Stimulated activated CD8-positive, alpha-beta memory T cell treated with anti-CD3 and anti-CD28 coated beads, Interleukin-7, amount 100 ng/mL, for 24 hours (primary cell): ENCODE data around the gene ARHGEF7.

Source experiments
- DNase-seq: peaks from one replicate; pipeline ENCODE4 v3.0.0-alpha.2; 2020; ENCODE audit warnings: low read depth

The ARHGEF7 gene

GRCh38 chr13:111304603-111305289, 189.6 kb downstream of the ARHGEF7 start:
- DNase-seq = no peak

- DNase-seq = no peak
Observed at GRCh38 chr13:111312944-111313590, 198.0 kb downstream of the ARHGEF7 start.

- DNase-seq = no peak
Observed at GRCh38 chr13:111313911-111314425, 198.9 kb downstream of the ARHGEF7 start.

- no peak for DNase-seq
Observed at GRCh38 chr13:111314852-111315251, 199.7 kb downstream of the ARHGEF7 start.

GRCh38 chr13:111315347-111315995, 200.4 kb downstream of the ARHGEF7 start:
- DNase-seq = no peak

- no peak for DNase-seq
Observed at GRCh38 chr13:111316161-111316730, 201.1 kb downstream of the ARHGEF7 start.

GRCh38 chr13:111317042-111317550, 202.0 kb downstream of the ARHGEF7 start:
- no peak for DNase-seq

- DNase-seq = no peak
Observed at GRCh38 chr13:111317571-111318345, 202.6 kb downstream of the ARHGEF7 start.

GRCh38 chr13:111318386-111318785, 203.3 kb downstream of the ARHGEF7 start:
- DNase-seq = no peak

- DNase-seq = no peak
Observed at GRCh38 chr13:111319521-111319920, 204.4 kb downstream of the ARHGEF7 start.

- no peak for DNase-seq
Observed at GRCh38 chr13:111319998-111320911, 205.1 kb downstream of the ARHGEF7 start, which contains the start of gene TEX29. Gene TEX29 (plus strand): TSS chr13:111320642. CDS start chr13:111320891, 249 bp downstream.

- no peak for DNase-seq
Observed at GRCh38 chr13:111322001-111322915, 207.1 kb downstream of the ARHGEF7 start.

- DNase-seq = no peak
Observed at GRCh38 chr13:111322916-111323331, 207.8 kb downstream of the ARHGEF7 start.

GRCh38 chr13:111323549-111323948, 208.4 kb downstream of the ARHGEF7 start:
- no peak for DNase-seq

GRCh38 chr13:111323950-111324651, 209.0 kb downstream of the ARHGEF7 start:
- no peak for DNase-seq

GRCh38 chr13:111324736-111325135, 209.6 kb downstream of the ARHGEF7 start:
- no peak for DNase-seq

- no peak for DNase-seq
Observed at GRCh38 chr13:111325146-111325890, 210.2 kb downstream of the ARHGEF7 start.
